HPDE6-E6E7 (cell line): ENCODE data around the gene ROR1.

Experiments
- DNase-seq: peaks from one replicate; pipeline ENCODE4 v3.0.0; 2011; ENCODE audit warnings: missing footprints; ENCODE audit errors: extremely low spot score

The ROR1 gene

DNA sequence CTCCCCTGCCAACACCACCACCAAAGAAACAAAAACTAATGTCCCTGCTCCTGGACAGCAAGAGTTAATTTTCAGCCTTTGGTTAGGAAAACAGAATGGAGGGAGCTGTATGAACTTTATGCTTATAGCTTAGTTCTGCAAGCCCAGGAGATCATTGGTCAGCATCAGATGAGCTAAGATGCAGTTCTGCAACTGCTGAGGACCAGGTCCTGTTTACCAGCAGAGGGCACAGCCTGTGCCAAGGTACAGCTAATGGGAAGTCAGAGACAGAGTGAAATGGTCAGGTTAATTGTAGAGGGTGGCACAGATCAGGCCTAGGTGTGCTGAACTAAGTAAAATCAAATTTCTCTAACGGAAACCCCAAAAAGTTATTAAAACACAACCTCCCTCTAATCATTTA is 161.3 kb downstream of the ROR1 start:
- no peak for DNase-seq

DNA sequence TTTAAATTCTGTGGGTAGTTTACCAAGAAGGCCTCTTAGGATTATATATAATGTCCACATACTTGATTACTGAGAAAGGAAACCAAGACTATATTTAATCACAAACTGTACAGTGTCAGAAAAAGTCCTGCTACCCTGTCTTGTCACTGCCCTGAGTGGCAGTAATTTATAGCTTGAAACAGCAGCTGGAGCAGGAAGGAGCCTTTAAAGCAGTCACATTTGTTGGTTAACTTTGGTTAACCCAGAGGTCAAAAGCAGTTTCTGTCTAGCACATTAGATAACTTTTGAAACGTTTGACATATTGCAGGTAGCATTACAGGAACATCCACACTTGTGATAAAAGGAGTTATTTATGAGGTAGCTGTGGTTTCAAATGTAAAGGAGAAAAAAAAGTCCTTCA is 161.7 kb downstream of the ROR1 start:
- no peak for DNase-seq

- no peak for DNase-seq
Observed at GRCh38 chr1:63936276-63936675, 162.5 kb downstream of the ROR1 start.

DNA sequence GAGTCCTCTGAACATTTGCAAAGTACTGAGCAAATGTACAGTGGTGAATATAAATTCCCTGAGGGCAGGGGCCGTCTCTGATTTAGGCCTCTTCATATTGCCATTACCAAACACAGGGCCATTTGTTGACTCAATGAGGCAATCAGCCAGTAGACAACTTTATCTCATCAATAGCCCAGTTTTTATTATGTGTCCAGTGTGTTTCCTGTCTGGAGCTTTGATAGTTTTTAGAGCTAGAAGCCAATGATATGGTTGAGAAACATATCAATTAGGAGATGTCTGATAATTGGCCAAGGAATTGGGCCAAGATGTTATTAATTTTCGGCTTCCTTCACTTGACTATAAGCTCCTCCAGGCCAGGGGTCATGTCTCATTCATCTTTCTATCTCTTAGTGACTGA is 163.0 kb downstream of the ROR1 start:
- no peak for DNase-seq

DNA sequence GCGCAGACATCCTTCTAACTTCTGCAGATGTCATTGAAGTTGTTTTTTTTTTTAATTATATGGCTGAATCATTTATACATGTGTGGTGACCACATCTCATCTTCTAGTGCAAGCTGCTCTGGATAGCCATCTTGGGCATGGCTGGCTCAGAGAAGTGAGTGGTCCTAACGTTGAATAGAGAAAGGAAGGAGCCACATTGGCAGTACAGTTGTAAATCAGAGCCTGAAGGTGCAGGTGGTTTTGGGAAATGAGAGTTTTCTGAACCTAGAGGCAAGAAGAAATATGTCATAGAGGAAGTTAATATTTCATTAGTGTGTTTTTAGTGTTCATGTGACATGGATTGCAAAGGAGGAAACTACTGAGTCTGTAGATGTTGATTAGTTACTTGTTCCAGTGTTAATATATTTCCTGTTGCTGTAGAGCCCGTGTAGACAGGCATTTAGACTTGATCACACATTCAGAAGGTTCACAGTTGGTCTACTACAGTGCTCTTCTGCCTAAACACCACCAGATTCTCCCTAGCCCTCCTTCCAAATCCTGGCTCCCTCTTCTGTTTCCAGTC is 163.7 kb downstream of the ROR1 start:
- DNase-seq: no peak

GRCh38 chr1:63940440-63940839 is 166.6 kb downstream of the ROR1 start:
- no peak for DNase-seq

GRCh38 chr1:63943393-63943792 is 169.6 kb downstream of the ROR1 start:
- DNase-seq: no peak

GRCh38 chr1:63945943-63946342 is 172.1 kb downstream of the ROR1 start:
- no peak for DNase-seq

- no peak for DNase-seq
Observed at GRCh38 chr1:63946866-63947491, 173.2 kb downstream of the ROR1 start.

DNA sequence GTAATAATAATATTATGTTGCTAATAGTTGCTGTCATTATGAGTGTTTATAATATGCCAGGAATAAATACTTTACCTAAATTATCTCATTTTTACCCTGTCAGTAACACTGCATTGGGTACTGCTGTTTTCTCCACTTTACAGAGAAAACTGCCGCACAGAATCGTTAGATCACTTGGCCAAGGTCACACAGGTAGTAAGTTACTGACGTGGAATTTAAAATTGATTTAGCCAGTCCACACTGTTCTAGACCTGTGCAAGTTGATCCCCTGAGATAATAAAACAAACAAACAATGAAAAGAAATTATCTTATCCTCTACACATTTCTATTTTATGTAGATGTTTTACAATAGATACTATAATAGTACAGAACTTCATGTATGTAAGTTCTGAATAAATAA is 174.1 kb downstream of the ROR1 start:
- no peak for DNase-seq

DNA sequence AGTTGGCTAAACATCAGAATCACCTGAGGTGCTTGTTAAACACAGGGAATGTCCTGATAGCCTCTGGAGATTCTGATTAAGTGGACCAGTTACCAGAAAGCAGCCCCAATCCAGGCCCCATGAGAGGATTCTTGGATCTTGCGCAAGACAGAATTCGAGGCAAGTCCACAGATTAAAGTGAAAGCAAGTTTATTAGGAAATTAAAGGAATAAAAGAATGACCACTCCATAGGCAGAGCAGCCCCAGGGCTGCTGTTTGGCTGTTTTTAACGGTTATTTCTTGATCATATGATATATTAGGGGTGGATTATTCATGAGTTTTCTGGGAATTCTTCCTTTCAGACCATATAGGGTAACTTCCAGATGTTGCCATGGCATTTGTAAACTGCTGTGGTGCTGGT is 176.2 kb downstream of the ROR1 start:
- DNase-seq: no peak

- no peak for DNase-seq
Observed at GRCh38 chr1:63951059-63951946, 177.5 kb downstream of the ROR1 start.

GRCh38 chr1:63954187-63954586 is 180.4 kb downstream of the ROR1 start:
- DNase-seq: no peak

- no peak for DNase-seq
Observed at GRCh38 chr1:63955370-63956145, 181.7 kb downstream of the ROR1 start.

- no peak for DNase-seq
Observed at GRCh38 chr1:63958556-63958955, 184.7 kb downstream of the ROR1 start.

DNA sequence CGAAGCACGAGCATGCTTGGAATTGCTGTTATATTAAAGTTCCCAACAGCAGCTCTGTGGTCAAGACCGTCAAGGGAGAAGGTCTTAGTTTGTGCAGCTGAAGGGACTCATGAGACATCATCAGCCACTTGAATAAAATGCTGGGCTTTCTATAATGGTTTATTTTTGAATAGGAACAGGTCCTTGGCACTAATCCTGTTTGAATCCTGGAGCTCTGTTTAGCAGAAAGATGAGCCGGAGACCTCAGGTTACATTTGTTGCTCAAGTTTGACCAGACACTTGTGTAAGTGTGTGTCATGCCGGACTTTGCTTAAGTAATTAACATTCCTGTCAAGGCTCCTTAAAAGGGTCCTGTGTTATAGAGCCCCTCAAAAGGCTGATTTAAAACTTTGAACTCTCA is 186.5 kb downstream of the ROR1 start:
- no peak for DNase-seq

DNA sequence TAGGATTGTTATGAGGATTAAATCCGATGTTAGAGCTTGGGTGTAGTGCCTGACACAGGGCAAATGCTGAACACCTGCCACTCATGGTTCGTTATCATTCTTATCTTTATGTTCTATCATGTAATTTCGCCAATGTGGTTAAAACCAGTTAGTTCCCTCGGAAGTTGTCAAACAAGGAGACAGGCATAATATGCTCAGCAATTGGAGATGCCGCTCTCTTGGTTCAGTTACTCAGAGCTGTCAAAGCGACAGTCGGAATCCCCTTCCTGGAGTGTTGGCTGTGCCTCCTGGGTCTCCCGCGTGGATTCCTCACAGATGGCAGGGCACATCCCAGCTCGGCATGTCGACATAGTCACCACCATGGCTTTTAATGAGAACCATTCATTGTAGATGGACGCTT is 192.2 kb downstream of the ROR1 start:
- DNase-seq: no peak

GRCh38 chr1:63967901-63968300 is 194.1 kb downstream of the ROR1 start:
- no peak for DNase-seq

DNA sequence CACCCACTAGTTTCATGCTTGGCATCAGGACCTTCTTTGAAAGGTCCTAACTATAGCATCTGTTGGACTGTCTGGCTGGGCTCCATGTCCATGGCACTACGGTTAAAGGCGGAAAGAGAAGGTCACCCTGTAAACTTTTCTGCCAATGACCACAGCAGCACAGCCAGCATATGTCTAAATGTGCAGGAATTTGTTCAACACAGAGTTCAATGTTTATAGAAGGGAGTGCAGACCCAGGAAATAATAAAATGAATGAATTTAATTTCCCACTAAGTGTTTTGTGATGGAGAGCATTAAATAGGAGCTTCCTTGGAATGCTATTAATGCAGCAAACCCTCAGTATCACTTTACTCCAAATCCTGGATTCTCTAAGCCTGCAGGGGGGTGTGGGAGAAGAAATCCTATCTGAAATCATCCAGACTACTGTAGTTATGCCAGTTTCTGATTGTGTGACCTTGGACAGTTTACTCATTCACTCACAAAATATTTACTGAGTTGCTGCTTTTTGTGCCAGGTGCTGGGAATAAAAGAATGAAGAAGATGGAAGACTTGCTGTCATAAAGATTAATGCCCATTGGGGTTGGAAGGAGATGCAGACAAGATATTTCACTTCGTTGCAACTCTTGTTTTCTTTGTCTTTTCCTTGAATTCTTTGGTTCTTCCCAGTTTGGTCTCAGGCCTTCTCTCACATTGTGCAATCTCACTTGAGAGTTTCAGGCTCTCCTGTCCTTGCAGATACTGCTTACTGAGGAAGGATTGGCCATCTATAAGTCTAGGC is 195.0 kb downstream of the ROR1 start:
- DNase-seq: no peak

DNA sequence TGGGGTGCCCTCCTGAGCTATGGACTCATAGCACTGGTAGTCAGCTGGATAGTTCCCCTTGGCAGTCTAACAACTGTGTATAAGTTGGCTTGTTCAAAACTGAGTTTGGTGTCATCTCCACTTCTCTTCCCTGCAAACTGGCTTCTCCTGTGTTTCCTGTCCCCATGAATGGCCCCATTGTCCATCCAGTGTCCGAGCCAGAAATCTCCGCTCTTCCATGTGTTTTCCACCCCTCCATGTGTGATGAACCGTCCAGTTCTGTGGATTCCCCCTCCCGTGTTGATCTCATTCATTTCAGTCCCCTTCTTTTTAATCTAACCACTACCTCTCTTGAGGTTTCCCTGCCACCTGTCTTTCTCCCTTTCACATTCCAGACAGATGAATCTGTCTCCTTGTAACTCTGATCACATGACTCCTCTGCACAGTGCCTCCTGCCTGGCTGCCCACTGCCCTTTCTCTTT is 195.7 kb downstream of the ROR1 start:
- peak; percentile 50 for DNase-seq

DNA sequence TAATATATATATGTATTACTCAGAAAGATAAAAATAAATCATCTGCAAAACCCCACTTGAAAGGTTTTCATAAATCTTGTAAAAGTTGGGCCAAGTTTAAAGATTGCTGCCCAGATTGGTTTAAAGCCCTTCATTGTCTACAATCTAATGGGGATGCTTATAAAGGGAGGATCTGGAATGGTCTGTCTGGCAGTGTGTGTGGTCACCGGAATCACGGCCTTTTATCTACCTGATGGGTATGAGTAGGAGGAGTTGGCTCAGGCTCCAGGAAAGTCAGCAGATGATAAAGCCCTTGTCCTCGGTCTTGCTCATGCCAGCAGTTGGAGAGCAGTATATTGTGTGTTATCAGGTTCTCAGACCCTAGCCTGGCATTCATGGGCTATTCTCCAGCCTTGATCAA is 197.7 kb downstream of the ROR1 start:
- DNase-seq: no peak
